MG63 (cell line): ENCODE results near the gene SENP6. TPM values are rescaled to one million over a fixed set of nuclear protein-coding genes. Genes with fewer than 3 reads are reported as not detected.
"Not testable (repeated sequence)": the region's sequence is repeated elsewhere in the genome, so short reads cannot be mapped to it uniquely, and the experiment has no call there.

Experiments used
- DNase-seq: peaks from one replicate; pipeline ENCODE4 v3.0.0-alpha.2; 2020
- H3K27me3 ChIP-seq: fragments of 250-450 bp; sonication (Bioruptor Pico); 2 replicates; pipeline ENCODE4 v1.5.1; 2020; ENCODE audit warnings: mild to moderate bottlenecking, moderate library complexity
- H3K36me3 ChIP-seq: fragments of 250-450 bp; sonication (Bioruptor Pico); 2 replicates; pipeline ENCODE4 v1.5.1; 2020; ENCODE audit warnings: mild to moderate bottlenecking, moderate library complexity
- H3K4me3 ChIP-seq: fragments of 250-450 bp; sonication (Bioruptor Pico); 2 replicates; pipeline ENCODE4 v1.5.1; 2020; ENCODE audit warnings: mild to moderate bottlenecking, moderate library complexity
- H3K9me3 ChIP-seq: fragments of 250-450 bp; sonication (Bioruptor Pico); 2 replicates; pipeline ENCODE4 v1.5.1; 2020; ENCODE audit warnings: mild to moderate bottlenecking, moderate library complexity
- total RNA-seq: library from RNA; depleted of rRNA; stranded (reverse); fragments of >200 nt; shearing (Covaris generic); gene quantifications from 2 replicates; pipeline ENCODE4 v1.2.3, GENCODE V29; 2014; ENCODE audit warnings: low replicate concordance; rRNA removed

Gene SENP6, protein sequence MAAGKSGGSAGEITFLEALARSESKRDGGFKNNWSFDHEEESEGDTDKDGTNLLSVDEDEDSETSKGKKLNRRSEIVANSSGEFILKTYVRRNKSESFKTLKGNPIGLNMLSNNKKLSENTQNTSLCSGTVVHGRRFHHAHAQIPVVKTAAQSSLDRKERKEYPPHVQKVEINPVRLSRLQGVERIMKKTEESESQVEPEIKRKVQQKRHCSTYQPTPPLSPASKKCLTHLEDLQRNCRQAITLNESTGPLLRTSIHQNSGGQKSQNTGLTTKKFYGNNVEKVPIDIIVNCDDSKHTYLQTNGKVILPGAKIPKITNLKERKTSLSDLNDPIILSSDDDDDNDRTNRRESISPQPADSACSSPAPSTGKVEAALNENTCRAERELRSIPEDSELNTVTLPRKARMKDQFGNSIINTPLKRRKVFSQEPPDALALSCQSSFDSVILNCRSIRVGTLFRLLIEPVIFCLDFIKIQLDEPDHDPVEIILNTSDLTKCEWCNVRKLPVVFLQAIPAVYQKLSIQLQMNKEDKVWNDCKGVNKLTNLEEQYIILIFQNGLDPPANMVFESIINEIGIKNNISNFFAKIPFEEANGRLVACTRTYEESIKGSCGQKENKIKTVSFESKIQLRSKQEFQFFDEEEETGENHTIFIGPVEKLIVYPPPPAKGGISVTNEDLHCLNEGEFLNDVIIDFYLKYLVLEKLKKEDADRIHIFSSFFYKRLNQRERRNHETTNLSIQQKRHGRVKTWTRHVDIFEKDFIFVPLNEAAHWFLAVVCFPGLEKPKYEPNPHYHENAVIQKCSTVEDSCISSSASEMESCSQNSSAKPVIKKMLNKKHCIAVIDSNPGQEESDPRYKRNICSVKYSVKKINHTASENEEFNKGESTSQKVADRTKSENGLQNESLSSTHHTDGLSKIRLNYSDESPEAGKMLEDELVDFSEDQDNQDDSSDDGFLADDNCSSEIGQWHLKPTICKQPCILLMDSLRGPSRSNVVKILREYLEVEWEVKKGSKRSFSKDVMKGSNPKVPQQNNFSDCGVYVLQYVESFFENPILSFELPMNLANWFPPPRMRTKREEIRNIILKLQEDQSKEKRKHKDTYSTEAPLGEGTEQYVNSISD
- total RNA-seq: 40.6 and 69.9 TPM in 2 replicates

DNA sequence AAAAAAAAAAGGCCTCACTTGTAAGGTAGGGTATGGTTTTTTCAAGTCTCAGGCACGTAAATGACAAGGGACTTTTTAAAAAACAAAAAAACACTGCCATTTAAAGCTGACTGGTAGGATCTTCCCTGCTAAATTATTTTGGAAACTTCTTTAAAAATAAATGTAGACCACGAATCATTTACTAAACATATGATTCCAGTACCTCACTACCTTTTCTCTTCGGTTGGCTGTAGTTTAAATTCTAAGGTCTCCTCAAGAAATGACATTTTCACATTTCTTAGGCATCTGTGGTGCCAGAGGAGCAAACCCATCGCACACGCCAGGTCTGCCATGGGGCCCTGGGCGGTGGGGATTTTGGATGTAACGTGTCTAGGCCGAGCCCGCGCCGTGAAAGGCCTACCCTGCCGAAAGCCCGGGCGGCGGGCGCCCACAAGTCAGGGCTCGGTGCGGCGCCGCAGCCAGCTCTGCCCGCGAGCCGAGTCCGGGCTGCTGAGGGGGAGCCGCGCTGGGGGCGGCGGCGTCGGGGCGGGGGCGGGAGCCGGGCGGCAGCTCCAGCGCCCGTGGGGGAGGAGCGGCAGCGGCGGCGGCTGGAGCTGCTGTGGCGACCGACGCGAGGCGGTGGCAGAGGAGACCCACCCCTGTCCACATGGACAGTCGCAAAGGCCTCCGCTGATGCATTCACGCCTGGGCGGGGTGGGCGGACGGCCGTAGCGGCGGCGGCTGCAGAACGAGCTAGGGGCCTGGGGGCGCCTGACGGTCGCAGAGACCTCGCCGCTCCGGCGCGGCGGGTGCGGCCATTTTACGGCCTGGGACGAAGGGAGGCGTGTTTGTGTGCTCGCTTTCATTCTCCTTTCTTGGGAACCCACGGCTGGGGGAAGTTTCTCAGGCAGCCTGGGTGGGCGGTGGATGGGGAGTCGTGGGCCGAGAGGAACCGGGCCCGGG, at the start of gene SENP6:
SENP6 (plus strand) TSS at position 577 of the 942 bp plus-strand sequence. CDS start 645 bp downstream, outside the sequence.
- Histone ChIP-seq H3K4me3 (peak within 1 kb of the TSS; percentile 93), H3K9me3 (no peaks in the 10 kb centered on the region), H3K36me3 (peaks cover 14% of the 10 kb centered on the region), H3K27me3 (no peaks in the 10 kb centered on the region)
- DNase-seq: peak; percentile 85

GRCh38 chr6:75556240-75556639, 45.4 kb upstream of the SENP6 start:
- Histone ChIP-seq H3K4me3 (no peak overlapping the region), H3K27me3 (no peaks in the 10 kb centered on the region), H3K36me3 (no peaks in the 10 kb centered on the region), H3K9me3 (no peaks in the 10 kb centered on the region)
- no peak for DNase-seq

- no peaks in the 10 kb centered on the region for H3K36me3 ChIP-seq
- no peaks in the 10 kb centered on the region for H3K9me3 ChIP-seq
- DNase-seq: no peak
- no peak overlapping the region for H3K4me3 ChIP-seq
- peaks cover 2% of the 10 kb centered on the region; the same call in 1 of the 2 replicates for H3K27me3 ChIP-seq
Observed at GRCh38 chr6:75557068-75557467, 44.6 kb upstream of the SENP6 start.

DNA sequence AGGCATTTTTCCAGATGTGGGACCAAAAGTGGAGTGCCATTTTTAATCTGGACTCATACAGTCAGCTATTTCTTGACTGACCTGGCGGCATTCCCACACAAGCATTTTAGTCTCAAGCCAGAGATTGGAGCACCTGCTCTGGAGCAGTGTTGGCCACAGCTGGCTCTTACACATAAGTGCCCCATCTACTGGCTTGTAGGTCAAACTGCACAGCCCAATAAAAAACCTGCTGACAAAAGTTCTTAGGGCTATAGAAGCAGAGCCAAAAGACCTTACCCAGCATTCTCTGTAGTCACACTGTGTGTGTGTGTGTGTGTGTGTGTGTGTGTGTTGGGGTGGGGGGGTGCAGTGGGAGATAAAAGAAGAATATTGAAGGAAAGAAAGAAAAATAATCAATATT, 38.6 kb upstream of the SENP6 start:
- no peaks in the 10 kb centered on the region for H3K36me3 ChIP-seq
- H3K27me3 ChIP-seq: peaks cover 4% of the 10 kb centered on the region
- peaks cover 6% of the 10 kb centered on the region; the same call in 1 of the 2 replicates for H3K9me3 ChIP-seq
- no peak overlapping the region for H3K4me3 ChIP-seq
- DNase-seq: peak; percentile 9

- Histone ChIP-seq H3K27me3 (peaks cover 4% of the 10 kb centered on the region), H3K9me3 (peaks cover 6% of the 10 kb centered on the region; the same call in 1 of the 2 replicates), H3K4me3 (no peak overlapping the region), H3K36me3 (no peaks in the 10 kb centered on the region)
- DNase-seq: no peak
Observed at GRCh38 chr6:75566137-75566767, 35.4 kb upstream of the SENP6 start.

GRCh38 chr6:75568100-75568499, 33.6 kb upstream of the SENP6 start:
- DNase-seq: no peak
- Histone ChIP-seq H3K36me3 (no peaks in the 10 kb centered on the region), H3K4me3 (no peak overlapping the region), H3K9me3 (peaks cover 6% of the 10 kb centered on the region; the same call in 1 of the 2 replicates), H3K27me3 (no peaks in the 10 kb centered on the region)

DNA sequence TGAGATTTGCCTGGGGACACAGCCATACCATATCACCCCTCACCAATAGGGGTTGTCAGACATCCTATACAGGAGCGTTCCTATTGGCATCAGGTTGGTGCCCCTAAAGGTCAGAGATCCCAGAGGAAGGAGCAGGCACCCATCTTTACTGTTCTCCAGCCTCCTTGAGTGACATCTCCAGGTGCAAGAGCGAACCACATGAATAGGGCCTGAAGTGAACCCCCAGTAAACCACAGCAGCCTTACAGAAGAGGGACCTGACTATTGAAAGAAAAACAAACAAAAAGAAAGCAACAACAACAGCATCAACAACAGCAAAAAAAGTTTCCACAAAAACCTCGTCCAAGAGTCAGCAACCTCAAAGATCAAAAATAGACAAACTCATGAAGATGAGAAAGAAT, 32.7 kb upstream of the SENP6 start:
- H3K4me3 ChIP-seq: no peak overlapping the region
- peaks cover 6% of the 10 kb centered on the region; the same call in 1 of the 2 replicates for H3K9me3 ChIP-seq
- H3K36me3 ChIP-seq: no peaks in the 10 kb centered on the region
- no peak for DNase-seq
- no peaks in the 10 kb centered on the region for H3K27me3 ChIP-seq

GRCh38 chr6:75570671-75571070, 31.0 kb upstream of the SENP6 start:
- not testable (repeated sequence) for H3K9me3 ChIP-seq, H3K4me3 ChIP-seq, H3K36me3 ChIP-seq, H3K27me3 ChIP-seq
- peak; percentile 2 for DNase-seq

- Histone ChIP-seq H3K36me3 (no peaks in the 10 kb centered on the region), H3K9me3 (peaks cover 3% of the 10 kb centered on the region; the same call in 1 of the 2 replicates), H3K4me3 (no peak overlapping the region), H3K27me3 (no peaks in the 10 kb centered on the region)
- DNase-seq: no peak
Observed at GRCh38 chr6:75572072-75572471, 29.6 kb upstream of the SENP6 start.

DNA sequence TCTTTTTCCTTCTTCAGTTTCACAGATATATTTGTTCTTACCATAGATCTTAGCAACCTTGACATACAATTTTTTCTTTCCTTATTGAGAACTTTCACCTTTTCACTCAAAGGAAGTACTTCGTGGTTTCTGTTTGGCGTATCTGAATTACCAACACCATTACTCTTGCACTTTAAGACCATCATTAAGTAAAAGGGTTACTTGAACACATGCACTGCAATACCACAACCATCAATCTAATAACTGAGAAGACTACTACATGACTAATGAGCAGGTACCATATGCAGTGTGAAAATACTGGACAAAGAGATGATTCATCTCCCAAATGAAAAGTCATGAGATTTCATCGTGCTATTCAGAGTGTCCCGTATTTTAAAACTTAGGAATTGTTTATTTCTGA, 21.7 kb upstream of the SENP6 start:
- no peak for DNase-seq
- peaks cover 5% of the 10 kb centered on the region; the same call in 1 of the 2 replicates for H3K9me3 ChIP-seq
- H3K4me3 ChIP-seq: no peak overlapping the region
- no peaks in the 10 kb centered on the region for H3K27me3 ChIP-seq
- no peaks in the 10 kb centered on the region for H3K36me3 ChIP-seq

DNA sequence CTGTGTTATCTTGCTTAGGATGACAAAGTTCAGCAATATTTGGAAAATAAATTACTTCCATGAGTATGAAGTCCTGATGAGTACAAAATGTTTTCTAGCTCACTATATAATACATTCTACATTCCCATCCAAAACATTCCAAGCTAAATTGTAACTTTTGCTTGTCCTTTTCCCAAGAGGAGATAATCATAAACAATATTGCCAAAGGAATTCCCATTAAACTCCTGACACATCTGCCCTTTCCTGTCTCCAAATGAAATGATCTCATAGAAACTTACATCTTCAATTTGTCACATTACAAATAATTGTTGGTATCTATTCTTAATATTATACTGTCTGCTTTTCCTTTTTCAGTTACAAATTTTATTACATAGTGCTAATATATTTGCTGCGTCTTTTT, 20.4 kb upstream of the SENP6 start:
- no peak for DNase-seq
- peaks cover 5% of the 10 kb centered on the region; the same call in 1 of the 2 replicates for H3K9me3 ChIP-seq
- no peaks in the 10 kb centered on the region for H3K27me3 ChIP-seq
- no peak overlapping the region for H3K4me3 ChIP-seq
- H3K36me3 ChIP-seq: no peaks in the 10 kb centered on the region

- not testable (repeated sequence) for H3K36me3 ChIP-seq, H3K4me3 ChIP-seq, H3K27me3 ChIP-seq, DNase-seq, H3K9me3 ChIP-seq
Observed at GRCh38 chr6:75584552-75584951, 17.1 kb upstream of the SENP6 start.

GRCh38 chr6:75588948-75589347, 12.7 kb upstream of the SENP6 start:
- DNase-seq: no peak
- H3K27me3 ChIP-seq: no peaks in the 10 kb centered on the region
- no peak overlapping the region for H3K4me3 ChIP-seq
- H3K36me3 ChIP-seq: no peaks in the 10 kb centered on the region
- peaks cover 1% of the 10 kb centered on the region; the same call in 1 of the 2 replicates for H3K9me3 ChIP-seq

- Histone ChIP-seq H3K4me3 (no peak overlapping the region), H3K9me3 (no peaks in the 10 kb centered on the region), H3K27me3 (no peaks in the 10 kb centered on the region), H3K36me3 (no peaks in the 10 kb centered on the region)
- no peak for DNase-seq
Observed at GRCh38 chr6:75590370-75590769, 11.3 kb upstream of the SENP6 start.

- H3K36me3 ChIP-seq, DNase-seq, H3K4me3 ChIP-seq, H3K9me3 ChIP-seq, H3K27me3 ChIP-seq: not testable (repeated sequence)
Observed at GRCh38 chr6:75596380-75596779, 5.3 kb upstream of the SENP6 start.
